K562 (cell line): Measurements from ENCODE around the gene ACTG2. TPM values are rescaled to one million over a fixed set of nuclear protein-coding genes. Genes with fewer than 3 reads are reported as not detected.

ENCODE experiments used
- BACH1 ChIP-seq: fragments of 200-800 bp; sonication (Bioruptor generic); IDR thresholded peaks from 2 replicates; pipeline ENCODE4 v1.6.1; 2016; ENCODE audit warnings: missing genetic modification characterization, missing compliant biosample characterization
- BRCA1 ChIP-seq, 2 experiments: fragments of 450-650 bp in 1 of 2; sonication (generic) in 1 of 2; formaldehyde crosslinking in 1 of 2; IDR thresholded peaks; 2 replicates each; pipeline versions ENCODE4 v1.5.0 to v1.6.1; 2017 to 2020; ENCODE audit warnings: mild to moderate bottlenecking in 1 of 2, missing genetic modification reagents in 1 of 2
- CREBBP ChIP-seq: IDR thresholded peaks from one replicate; pipeline ENCODE4 v1.6.1; 2012; ENCODE audit warnings: low read depth, mild to moderate bottlenecking, control low read depth, inconsistent platforms, low read length
- HIVEP1 ChIP-seq: fragments of 250-450 bp; sonication (Bioruptor Pico); IDR thresholded peaks from 2 replicates; pipeline ENCODE4 v1.4.0; 2020; ENCODE audit warnings: mild to moderate bottlenecking
- NFRKB ChIP-seq: fragments of 450-650 bp; IDR thresholded peaks from 2 replicates; pipeline ENCODE4 v1.6.1; 2016; ENCODE audit warnings: low read depth
- RAD21 ChIP-seq, 2 experiments: fragments of 250-450 bp in 1 of 2; fragments of 450-650 bp in 1 of 2; sonication (Bioruptor Pico) in 1 of 2; formaldehyde crosslinking in 1 of 2; IDR thresholded peaks in 1 of 2; conservative IDR thresholded peaks in 1 of 2; 2 replicates each; pipeline versions ENCODE4 v1.4.0 to v1.8.0; 2020 to 2022; ENCODE audit warnings: mild to moderate bottlenecking in 2 of 2, moderate library complexity in 1 of 2
- TAL1 ChIP-seq: fragments of 450-650 bp; IDR thresholded peaks from 2 replicates; pipeline ENCODE4 v1.6.1; 2016; ENCODE audit warnings: mild to moderate bottlenecking
- ZNF644 ChIP-seq: fragments of 200-800 bp; sonication (Bioruptor generic); IDR thresholded peaks from 2 replicates; pipeline ENCODE4 v1.6.1; 2016; ENCODE audit warnings: low read depth, missing genetic modification characterization, missing compliant biosample characterization
- ZSCAN32 ChIP-seq: fragments of 450-650 bp; formaldehyde crosslinking; IDR thresholded peaks from 2 replicates; pipeline ENCODE4 v1.4.0; 2020; ENCODE audit warnings: mild to moderate bottlenecking, moderate library complexity
- polyA plus RNA-seq, 8 experiments: library from polyadenylated mRNA; depleted of rRNA in 4 of 8; stranded (reverse) in 5 of 8; unstranded in 3 of 8; fragments of >200 nt; fragmentation: Nextera tagmentation in 2 of 8; fragmentation: Illumina TruSeq in 1 of 8; extraction: Ambion mirVana in 2 of 8; extraction: Trizol in 1 of 8; gene quantifications; 2 replicates each; pipeline versions ENCODE4 v1.2.1 to v1.2.3, GENCODE V29; 2011 to 2014; ENCODE audit warnings: inconsistent platforms in 1 of 8, missing spikeins in 1 of 8
- total RNA-seq, 7 experiments: library from RNA; depleted of rRNA in 6 of 7; stranded (reverse); fragments of >200 nt in 6 of 7; fragmentation: Illumina TruSeq in 2 of 7; extraction: Trizol in 2 of 7; gene quantifications; 2 replicates each; pipeline versions ENCODE4 v1.2.1 to v1.2.3, GENCODE V29; 2011 to 2021; ENCODE audit warnings: low replicate concordance in 1 of 7
- TF ChIP-seq, protein P1 (sequence below), 2 experiments: fragments of 150-350 bp in 1 of 2; IDR thresholded peaks; 2 replicates each; pipeline ENCODE4 v1.6.1; 2012 to 2016; ENCODE audit warnings: low read depth in 2 of 2, low read length in 2 of 2, mild to moderate bottlenecking in 1 of 2, moderate library complexity in 1 of 2
- TF ChIP-seq, protein P2 (sequence below): fragments of 250-450 bp; sonication (Bioruptor Pico); IDR thresholded peaks from 2 replicates; pipeline ENCODE4 v1.9.0; 2021; ENCODE audit warnings: mild to moderate bottlenecking, inconsistent platforms

The ACTG2 gene
- total and polyA plus RNA-seq, 9 of the 15 experiments (the other 6 are each of a cell fraction or from before 2014, with no cell fraction given) = 0.06 to 0.60 TPM; not detected in 7

GRCh38 chr2:73961823-73962615, 69.2 kb downstream of the ACTG2 start (continued):
- TF ChIP-seq RAD21 (CRISPR knock-in tag; conservative IDR thresholded peaks at IDR 0.05 in 1 of 2, IDR thresholded peaks at IDR 0.05 in 1 of 2) (0 out of 4 replicates have a peak, but pooled peaks of 1 of the 2 experiments have one; percentile 2), TAL1 (no peak), BRCA1 (IDR thresholded peaks at IDR 0.05) (no peak), BRCA1 (CRISPR knock-in tag; IDR thresholded peaks at IDR 0.05) (no peak), ZSCAN32 (no peak), HIVEP1 (CRISPR knock-in tag) (no peak), NFRKB (no peak), CREBBP (no peak), ZNF644 (no peak), BACH1 (tag) (no peak)
- TF ChIP-seq, protein P1, sequence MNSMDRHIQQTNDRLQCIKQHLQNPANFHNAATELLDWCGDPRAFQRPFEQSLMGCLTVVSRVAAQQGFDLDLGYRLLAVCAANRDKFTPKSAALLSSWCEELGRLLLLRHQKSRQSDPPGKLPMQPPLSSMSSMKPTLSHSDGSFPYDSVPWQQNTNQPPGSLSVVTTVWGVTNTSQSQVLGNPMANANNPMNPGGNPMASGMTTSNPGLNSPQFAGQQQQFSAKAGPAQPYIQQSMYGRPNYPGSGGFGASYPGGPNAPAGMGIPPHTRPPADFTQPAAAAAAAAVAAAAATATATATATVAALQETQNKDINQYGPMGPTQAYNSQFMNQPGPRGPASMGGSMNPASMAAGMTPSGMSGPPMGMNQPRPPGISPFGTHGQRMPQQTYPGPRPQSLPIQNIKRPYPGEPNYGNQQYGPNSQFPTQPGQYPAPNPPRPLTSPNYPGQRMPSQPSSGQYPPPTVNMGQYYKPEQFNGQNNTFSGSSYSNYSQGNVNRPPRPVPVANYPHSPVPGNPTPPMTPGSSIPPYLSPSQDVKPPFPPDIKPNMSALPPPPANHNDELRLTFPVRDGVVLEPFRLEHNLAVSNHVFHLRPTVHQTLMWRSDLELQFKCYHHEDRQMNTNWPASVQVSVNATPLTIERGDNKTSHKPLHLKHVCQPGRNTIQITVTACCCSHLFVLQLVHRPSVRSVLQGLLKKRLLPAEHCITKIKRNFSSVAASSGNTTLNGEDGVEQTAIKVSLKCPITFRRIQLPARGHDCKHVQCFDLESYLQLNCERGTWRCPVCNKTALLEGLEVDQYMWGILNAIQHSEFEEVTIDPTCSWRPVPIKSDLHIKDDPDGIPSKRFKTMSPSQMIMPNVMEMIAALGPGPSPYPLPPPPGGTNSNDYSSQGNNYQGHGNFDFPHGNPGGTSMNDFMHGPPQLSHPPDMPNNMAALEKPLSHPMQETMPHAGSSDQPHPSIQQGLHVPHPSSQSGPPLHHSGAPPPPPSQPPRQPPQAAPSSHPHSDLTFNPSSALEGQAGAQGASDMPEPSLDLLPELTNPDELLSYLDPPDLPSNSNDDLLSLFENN (IDR thresholded peaks at IDR 0.05; ENCODE audit: low read depth in 2 of 2, low read length in 2 of 2) = no peak
- TF ChIP-seq, protein P2, sequence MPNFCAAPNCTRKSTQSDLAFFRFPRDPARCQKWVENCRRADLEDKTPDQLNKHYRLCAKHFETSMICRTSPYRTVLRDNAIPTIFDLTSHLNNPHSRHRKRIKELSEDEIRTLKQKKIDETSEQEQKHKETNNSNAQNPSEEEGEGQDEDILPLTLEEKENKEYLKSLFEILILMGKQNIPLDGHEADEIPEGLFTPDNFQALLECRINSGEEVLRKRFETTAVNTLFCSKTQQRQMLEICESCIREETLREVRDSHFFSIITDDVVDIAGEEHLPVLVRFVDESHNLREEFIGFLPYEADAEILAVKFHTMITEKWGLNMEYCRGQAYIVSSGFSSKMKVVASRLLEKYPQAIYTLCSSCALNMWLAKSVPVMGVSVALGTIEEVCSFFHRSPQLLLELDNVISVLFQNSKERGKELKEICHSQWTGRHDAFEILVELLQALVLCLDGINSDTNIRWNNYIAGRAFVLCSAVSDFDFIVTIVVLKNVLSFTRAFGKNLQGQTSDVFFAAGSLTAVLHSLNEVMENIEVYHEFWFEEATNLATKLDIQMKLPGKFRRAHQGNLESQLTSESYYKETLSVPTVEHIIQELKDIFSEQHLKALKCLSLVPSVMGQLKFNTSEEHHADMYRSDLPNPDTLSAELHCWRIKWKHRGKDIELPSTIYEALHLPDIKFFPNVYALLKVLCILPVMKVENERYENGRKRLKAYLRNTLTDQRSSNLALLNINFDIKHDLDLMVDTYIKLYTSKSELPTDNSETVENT (CRISPR knock-in tag) = no peak
